IPS-15b (cell line): Measurements from ENCODE around the gene TRPM4.

ENCODE experiments used
- H3K27me3 ChIP-seq: one replicate; pipeline ENCODE4 v1.6.1; 2013; ENCODE audit warnings: low read length; ENCODE audit not compliant: control insufficient read depth, insufficient read depth
- H3K36me3 ChIP-seq: one replicate; pipeline ENCODE4 v1.6.1; 2013; ENCODE audit warnings: low read length; ENCODE audit not compliant: control insufficient read depth, insufficient read depth
- H3K4me1 ChIP-seq: one replicate; pipeline ENCODE4 v1.6.1; 2013; ENCODE audit warnings: mild to moderate bottlenecking, low read length; ENCODE audit not compliant: control insufficient read depth, insufficient read depth
- H3K4me3 ChIP-seq: one replicate; pipeline ENCODE4 v1.5.1; 2013; ENCODE audit warnings: low read depth, low read length
- H3K9ac ChIP-seq: one replicate; pipeline ENCODE4 v1.6.1; 2013; ENCODE audit warnings: low read depth, mild to moderate bottlenecking, low read length
- H3K9me3 ChIP-seq: one replicate; pipeline ENCODE4 v1.6.1; 2013; ENCODE audit warnings: mild to moderate bottlenecking, low read length; ENCODE audit not compliant: control insufficient read depth, insufficient read depth

TRPM4 gene

GRCh38 chr19:49155005-49155819 lies 2.4 kb upstream of the TRPM4 start, which contains the start of gene HRC:
HRC (minus strand) TSS chr19:49155396; CDS start chr19:49155237, 159 bp downstream.
- Histone ChIP-seq H3K9ac (no peak within 1 kb of the TSS), H3K4me1 (peaks cover 15% of the 10 kb centered on the region), H3K36me3 (no peaks in the 10 kb centered on the region), H3K27me3 (peaks cover 27% of the 10 kb centered on the region), H3K4me3 (peak within 1 kb of the TSS; percentile 35), H3K9me3 (no peaks in the 10 kb centered on the region)

- H3K4me3 ChIP-seq = peak overlapping the region; percentile 35
- peaks cover 15% of the 10 kb centered on the region for H3K4me1 ChIP-seq
- H3K9me3 ChIP-seq = no peaks in the 10 kb centered on the region
- H3K9ac ChIP-seq = no peak overlapping the region
- H3K36me3 ChIP-seq = no peaks in the 10 kb centered on the region
- H3K27me3 ChIP-seq = peaks cover 27% of the 10 kb centered on the region
Measured at GRCh38 chr19:49155820-49156346, 1.7 kb upstream of the TRPM4 start.

DNA sequence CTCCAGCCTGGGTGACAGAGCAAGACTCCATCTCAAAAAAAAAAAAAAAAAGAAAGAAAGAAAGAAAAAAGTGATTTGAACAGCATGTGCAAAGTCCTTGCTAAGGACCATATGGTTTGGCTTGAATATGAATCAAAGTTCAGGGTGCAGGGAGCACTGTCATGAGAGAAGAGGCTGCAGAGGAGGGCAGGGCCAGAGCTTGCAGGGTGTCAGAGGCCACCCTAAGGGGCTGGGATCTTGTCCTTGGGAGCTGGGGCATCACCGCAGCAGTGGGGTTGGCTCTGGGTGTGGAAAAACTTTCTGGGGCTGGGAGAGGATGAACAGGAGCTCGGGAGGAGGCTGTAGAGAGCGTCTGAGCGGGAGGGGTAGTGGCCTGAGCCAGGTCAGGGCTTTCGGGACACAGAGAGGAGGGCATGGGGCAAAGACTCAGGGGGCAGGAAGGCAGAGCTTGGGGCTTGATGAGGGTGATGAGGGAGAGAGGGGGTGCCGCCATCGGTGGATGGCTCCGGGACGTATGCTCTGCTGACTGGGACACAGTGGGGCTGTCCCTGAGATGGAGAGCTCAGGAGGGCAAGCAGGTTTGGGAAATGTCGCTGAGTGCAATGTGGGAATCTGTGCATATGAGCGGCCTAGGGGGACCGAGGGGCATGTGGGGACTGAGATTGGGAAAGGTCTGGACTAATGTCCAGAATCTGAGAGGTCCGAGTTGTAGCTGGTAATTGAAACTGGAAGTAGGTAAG lies 3.0 kb downstream of the TRPM4 start:
- H3K4me3 ChIP-seq = no peak overlapping the region
- no peak overlapping the region for H3K9ac ChIP-seq
- peaks cover 5% of the 10 kb centered on the region for H3K4me1 ChIP-seq
- H3K36me3 ChIP-seq = peaks cover 2% of the 10 kb centered on the region
- no peaks in the 10 kb centered on the region for H3K9me3 ChIP-seq
- peaks cover 6% of the 10 kb centered on the region for H3K27me3 ChIP-seq

DNA sequence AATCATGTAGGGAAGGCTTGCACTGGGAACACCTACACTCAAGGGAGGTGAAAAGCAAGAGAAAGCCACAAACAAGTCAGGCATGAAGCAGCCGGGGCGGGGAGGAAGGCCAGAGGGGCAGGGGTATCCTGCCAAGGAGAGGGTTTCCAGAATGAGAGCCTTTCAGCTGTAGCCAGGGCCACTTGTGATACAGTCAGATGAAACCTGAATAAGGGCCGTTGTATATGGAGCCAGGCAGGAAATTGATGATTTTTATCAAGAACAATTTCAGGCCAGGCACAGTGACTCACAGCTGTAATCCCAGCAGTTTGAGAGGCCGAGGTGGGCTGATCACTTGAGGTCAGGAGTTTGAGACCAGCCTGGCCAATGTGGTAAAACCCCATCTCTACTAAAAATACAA lies 4.4 kb downstream of the TRPM4 start:
- Histone ChIP-seq H3K36me3 (peaks cover 2% of the 10 kb centered on the region), H3K9me3 (no peaks in the 10 kb centered on the region), H3K4me3 (no peak overlapping the region), H3K9ac (no peak overlapping the region), H3K4me1 (no peaks in the 10 kb centered on the region), H3K27me3 (peaks cover 2% of the 10 kb centered on the region)

- no peak overlapping the region for H3K4me3 ChIP-seq
- H3K4me1 ChIP-seq = no peaks in the 10 kb centered on the region
- no peaks in the 10 kb centered on the region for H3K27me3 ChIP-seq
- H3K36me3 ChIP-seq = peaks cover 2% of the 10 kb centered on the region
- no peaks in the 10 kb centered on the region for H3K9me3 ChIP-seq
- no peak overlapping the region for H3K9ac ChIP-seq
Measured at GRCh38 chr19:49165111-49165750, 7.6 kb downstream of the TRPM4 start.

DNA sequence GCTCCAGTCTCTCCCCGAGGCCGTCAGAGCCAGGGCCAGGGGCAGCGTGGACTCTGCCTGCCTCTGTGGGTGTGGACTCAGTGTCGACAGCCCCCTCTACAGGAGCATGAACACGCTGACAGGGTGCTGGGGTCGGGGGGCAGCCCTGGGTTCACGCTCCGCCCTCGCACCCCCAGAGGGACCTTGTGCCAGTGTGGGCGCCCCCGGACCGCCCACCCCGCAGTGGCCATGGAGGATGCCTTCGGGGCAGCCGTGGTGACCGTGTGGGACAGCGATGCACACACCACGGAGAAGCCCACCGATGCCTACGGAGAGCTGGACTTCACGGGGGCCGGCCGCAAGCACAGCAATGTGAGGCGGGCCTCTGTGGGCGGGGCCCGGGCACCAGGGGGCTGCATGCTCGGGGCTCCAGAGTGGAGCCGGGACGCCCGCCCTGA lies 8.3 kb downstream of the TRPM4 start:
- peaks cover 2% of the 10 kb centered on the region for H3K36me3 ChIP-seq
- no peaks in the 10 kb centered on the region for H3K9me3 ChIP-seq
- H3K4me3 ChIP-seq = no peak overlapping the region
- H3K4me1 ChIP-seq = no peaks in the 10 kb centered on the region
- no peaks in the 10 kb centered on the region for H3K27me3 ChIP-seq
- no peak overlapping the region for H3K9ac ChIP-seq

DNA sequence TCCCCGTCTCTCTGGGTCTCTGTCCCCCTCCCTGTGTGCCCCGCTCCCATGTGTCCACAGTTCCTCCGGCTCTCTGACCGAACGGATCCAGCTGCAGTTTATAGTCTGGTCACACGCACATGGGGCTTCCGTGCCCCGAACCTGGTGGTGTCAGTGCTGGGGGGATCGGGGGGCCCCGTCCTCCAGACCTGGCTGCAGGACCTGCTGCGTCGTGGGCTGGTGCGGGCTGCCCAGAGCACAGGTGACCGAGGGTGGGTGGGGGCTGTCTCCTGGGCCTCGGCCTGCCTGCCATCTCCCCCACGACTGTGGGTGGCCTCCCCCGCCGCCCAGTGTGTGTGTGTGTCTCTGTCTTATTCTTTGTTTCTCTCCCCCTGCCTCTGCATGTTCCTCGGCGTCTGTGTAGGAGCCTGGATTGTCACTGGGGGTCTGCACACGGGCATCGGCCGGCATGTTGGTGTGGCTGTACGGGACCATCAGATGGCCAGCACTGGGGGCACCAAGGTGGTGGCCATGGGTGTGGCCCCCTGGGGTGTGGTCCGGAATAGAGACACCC lies 10.3 kb downstream of the TRPM4 start:
- H3K36me3 ChIP-seq = no peaks in the 10 kb centered on the region
- H3K27me3 ChIP-seq = no peaks in the 10 kb centered on the region
- no peaks in the 10 kb centered on the region for H3K4me1 ChIP-seq
- H3K4me3 ChIP-seq = no peak overlapping the region
- no peaks in the 10 kb centered on the region for H3K9me3 ChIP-seq
- H3K9ac ChIP-seq = no peak overlapping the region

GRCh38 chr19:49168421-49168820 lies 10.8 kb downstream of the TRPM4 start:
- Histone ChIP-seq H3K36me3 (no peaks in the 10 kb centered on the region), H3K4me3 (no peak overlapping the region), H3K9me3 (no peaks in the 10 kb centered on the region), H3K4me1 (no peaks in the 10 kb centered on the region), H3K27me3 (no peaks in the 10 kb centered on the region), H3K9ac (no peak overlapping the region)

- H3K36me3 ChIP-seq = no peaks in the 10 kb centered on the region
Measured at GRCh38 chr19:49173198-49173597, 15.6 kb downstream of the TRPM4 start.

GRCh38 chr19:49180659-49181058 lies 23.1 kb downstream of the TRPM4 start:
- no peaks in the 10 kb centered on the region for H3K27me3 ChIP-seq
- H3K9me3 ChIP-seq = no peaks in the 10 kb centered on the region
- no peaks in the 10 kb centered on the region for H3K36me3 ChIP-seq
- H3K4me1 ChIP-seq = peaks cover 2% of the 10 kb centered on the region
- no peak overlapping the region for H3K9ac ChIP-seq
- H3K4me3 ChIP-seq = no peak overlapping the region

More at GRCh38 chr19:49173198-49173597, 15.6 kb downstream of the TRPM4 start:
- H3K27me3 ChIP-seq = no peaks in the 10 kb centered on the region
- no peak overlapping the region for H3K9ac ChIP-seq
- H3K4me3 ChIP-seq = no peak overlapping the region
- no peaks in the 10 kb centered on the region for H3K9me3 ChIP-seq
- no peaks in the 10 kb centered on the region for H3K4me1 ChIP-seq
